NCI-H345 treated with DMSO at 0.1 percent for 48 hours (cell line): ENCODE data around the gene ZNF536.
"Not testable (repeated sequence)": the region's sequence is repeated elsewhere in the genome, so short reads cannot be mapped to it uniquely, and the experiment has no call there.

Experiments
- DNase-seq: peaks from one replicate; lab custom pipeline; 2025; ENCODE audit not compliant: unreplicated experiment; lab: John Stamatoyannopoulos, UW

The ZNF536 gene

DNA sequence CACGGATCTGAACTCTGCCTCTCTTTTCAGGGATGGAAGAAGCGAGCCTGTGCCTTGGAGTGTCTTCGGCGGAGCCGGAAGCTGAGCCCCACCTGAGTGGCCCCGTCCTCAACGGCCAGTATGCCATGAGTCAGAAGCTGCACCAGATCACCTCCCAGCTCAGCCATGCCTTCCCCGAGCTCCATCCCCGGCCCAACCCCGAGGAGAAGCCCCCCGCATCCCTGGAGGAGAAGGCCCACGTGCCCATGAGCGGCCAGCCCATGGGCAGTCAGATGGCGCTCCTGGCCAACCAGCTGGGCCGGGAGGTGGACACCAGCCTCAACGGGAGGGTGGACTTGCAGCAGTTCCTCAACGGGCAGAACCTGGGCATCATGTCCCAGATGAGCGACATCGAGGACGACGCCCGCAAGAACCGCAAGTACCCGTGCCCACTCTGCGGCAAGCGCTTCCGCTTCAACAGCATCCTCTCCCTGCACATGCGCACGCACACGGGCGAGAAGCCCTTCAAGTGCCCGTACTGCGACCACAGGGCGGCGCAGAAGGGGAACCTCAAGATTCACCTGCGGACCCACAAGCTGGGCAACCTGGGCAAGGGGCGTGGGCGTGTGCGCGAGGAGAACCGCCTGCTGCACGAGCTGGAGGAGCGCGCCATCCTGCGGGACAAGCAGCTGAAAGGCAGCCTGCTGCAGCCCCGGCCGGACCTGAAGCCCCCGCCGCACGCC is 71.5 kb downstream of the ZNF536 start:
- DNase-seq: no peak

DNA sequence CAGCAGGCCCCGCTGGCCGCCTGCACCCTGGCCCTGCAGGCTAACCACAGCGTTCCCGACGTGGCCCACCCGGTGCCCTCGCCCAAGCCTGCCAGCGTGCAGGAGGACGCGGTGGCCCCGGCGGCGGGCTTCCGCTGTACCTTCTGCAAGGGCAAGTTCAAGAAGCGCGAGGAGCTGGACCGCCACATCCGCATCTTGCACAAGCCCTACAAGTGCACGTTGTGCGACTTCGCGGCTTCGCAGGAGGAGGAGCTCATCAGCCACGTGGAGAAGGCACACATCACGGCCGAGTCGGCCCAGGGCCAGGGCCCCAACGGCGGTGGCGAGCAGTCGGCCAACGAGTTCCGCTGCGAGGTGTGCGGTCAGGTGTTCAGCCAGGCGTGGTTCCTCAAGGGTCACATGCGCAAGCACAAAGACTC is 72.1 kb downstream of the ZNF536 start:
- DNase-seq: no peak

DNA sequence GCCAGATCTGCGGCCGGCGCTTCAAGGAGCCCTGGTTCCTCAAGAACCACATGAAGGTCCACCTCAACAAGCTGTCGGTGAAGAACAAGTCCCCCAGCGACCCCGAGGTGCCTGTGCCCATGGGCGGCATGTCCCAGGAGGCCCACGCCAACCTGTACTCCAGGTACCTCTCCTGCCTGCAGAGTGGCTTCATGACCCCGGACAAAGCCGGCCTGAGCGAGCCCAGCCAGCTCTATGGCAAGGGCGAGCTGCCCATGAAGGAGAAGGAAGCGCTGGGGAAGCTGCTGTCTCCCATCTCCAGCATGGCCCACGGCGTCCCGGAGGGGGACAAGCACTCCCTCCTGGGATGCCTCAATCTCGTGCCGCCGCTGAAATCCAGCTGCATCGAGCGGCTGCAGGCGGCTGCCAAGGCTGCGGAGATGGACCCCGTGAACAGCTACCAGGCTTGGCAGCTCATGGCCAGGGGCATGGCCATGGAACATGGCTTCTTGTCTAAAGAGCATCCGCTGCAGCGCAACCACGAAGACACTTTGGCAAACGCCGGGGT is 72.6 kb downstream of the ZNF536 start:
- DNase-seq: no peak

DNA sequence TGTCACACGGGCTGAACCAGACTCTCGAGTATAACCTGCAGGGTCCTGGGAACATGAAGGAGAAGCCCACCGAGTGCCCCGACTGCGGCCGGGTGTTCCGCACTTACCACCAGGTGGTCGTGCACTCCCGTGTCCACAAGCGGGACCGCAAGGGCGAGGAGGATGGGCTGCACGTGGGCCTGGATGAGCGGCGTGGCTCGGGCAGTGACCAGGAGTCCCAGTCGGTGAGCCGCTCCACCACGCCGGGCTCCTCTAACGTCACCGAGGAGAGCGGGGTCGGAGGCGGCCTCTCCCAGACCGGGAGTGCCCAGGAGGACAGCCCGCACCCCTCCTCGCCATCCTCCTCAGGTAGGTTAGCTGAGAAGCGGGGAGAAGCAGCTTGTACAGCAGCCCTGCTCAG is 73.2 kb downstream of the ZNF536 start:
- no peak for DNase-seq

DNA sequence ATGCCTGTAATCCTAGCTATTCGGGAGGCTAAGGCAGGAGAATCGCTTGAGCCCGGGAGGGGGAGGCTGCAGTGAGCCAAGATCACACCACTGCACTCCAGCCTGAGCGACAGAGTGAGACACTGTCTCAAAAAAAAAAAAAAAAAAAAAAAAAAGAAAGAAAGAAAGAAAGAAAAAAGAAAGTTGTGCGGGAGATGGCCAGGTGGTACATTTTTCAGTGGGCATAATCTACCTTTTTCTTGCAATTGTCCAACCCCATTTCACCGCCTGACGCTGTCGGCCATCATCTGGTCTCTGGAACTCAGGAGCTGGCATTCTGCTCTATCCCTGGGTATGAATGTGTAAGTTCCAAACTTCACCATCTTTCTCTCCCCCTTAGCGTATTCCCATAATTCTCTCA is 73.9 kb downstream of the ZNF536 start:
- not testable (repeated sequence) for DNase-seq

DNA sequence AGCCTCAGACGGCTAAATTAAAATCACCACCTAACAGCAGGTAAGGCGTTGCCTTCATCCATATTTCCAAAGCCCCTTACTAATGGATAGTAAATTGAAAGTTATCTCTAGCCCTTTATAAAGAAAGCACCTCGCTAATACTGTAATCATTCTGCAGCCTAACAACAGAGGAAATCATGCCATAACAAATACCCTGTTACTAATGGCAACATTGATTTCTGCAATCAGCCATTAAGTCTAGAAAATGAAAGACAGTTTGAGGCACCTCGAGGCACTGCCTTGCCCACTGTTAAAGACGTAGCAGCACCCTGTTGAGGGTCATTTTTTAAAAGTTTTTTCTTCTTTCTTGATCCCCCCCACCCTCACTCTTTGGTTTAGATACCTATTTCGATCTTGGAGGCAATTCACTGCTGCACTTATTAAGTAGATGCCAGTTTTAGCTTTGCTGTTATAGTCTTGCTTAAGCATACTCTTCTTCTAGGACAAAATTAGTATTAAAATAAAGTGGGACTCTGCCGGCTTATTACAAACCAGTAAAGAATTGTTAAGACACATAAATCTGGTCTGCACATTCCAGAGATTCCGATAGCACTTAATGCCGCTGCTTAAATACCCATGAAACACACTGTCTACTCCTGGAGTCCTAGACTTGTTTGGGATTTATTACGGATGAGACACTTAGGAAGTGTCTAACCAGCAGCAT is 74.8 kb downstream of the ZNF536 start:
- DNase-seq: no peak

DNA sequence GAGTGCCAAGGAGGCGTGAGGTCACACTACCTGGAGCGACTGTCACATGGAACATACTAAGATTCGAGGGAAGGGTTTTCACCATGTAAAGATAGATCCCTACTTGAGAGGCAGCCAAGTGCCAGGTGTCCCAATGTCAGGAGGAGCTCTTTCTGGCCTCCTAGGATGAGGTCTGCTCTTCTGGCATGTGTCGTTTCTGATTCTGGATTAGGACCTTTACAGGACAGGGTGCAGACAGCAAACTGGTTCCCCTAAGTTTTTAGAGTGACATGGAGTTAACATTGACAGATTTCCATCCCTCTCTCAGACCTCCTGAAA is 75.3 kb downstream of the ZNF536 start:
- DNase-seq: no peak

DNA sequence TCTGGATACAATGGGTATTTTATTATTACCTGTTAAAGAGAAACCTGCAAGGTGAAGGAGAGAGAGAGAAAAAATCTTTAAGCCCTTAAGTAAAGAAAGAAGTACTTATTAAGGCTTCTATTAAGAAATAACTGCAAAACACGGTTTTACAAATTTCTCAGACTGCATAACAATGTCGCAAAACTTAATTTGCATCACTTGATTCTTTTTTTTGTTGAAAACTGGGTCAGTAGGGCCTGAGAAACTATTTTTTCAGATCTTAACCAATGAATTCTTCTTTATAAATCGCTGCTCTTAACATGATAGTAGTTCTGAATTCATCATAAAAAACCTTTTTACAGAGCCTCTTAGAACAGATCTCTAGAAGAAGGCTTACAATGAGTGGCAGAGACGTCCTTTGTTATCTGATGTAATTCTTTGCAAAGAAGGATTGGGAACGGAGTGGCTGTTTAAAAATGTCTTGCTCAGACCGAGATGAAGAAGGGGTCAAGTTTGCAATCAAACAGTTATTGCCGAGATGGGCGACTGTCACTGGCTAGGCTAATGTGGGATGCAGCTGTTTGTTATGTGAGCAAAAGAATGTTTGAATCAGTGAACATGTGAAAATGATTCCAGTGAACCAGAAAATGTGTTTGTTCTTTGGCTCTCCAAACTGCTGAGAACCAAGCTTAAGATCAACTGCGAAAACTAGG is 76.3 kb downstream of the ZNF536 start:
- no peak for DNase-seq

DNA sequence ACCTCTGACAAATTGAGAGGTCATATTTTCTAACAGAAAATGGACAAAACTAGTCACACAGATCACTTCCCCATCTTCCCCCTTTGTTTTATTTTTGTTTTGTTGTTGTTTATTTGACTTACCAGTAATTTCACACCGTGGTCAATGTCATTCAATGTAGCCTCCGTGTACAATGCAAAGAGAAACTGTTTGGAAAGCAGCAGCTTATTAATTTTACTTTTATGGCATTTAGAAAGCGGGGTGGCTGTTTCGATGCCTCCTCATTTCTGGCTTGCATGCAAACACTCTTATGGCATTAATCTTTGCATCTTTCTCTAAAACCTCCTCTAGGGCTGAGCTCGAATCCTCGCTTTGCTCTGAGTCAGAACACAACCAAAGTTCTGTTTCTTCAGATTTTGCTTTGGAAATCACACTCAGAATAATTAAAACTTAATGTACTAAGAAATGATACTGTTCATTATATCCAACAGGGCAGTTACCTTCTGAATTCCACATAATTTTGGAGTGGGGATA is 77.0 kb downstream of the ZNF536 start:
- no peak for DNase-seq

DNA sequence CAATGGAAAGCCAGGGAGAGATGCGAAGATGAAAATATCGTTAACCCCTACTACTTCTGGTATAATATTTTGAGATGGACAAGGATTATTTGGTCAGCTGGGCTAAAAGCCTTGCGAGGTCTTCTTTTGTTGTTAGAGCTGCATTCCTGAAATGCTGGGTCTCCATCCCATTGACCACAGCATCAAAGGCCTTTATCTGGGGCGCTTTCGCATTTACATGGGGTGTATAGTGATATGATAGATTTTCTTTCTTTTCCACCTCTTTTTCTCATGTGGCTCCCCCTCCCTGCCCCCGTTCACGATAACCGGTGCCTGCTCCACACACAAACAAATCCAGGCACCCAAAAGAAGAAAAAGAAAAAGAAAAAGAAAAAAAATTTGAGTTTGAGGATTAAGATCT is 77.5 kb downstream of the ZNF536 start:
- DNase-seq: no peak

DNA sequence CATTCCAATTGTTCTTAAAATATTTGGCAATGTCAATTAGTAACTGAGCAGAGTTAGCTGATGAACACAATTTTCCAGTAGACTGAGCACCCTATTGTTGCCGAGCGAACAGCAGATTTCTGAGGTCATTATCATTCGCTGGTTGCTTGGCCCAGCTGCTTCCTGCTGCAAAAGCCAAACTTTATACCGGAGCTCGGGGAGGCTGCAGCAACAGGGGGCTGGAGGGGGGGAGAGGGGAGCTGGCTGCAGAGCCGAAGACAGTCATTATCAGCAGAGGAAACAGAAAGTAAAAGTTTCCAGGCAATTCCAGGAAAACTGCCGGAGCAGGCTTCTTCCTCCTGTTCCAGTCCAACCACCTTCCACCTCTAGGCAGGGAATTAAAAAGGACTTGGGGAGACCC is 77.9 kb downstream of the ZNF536 start:
- no peak for DNase-seq

DNA sequence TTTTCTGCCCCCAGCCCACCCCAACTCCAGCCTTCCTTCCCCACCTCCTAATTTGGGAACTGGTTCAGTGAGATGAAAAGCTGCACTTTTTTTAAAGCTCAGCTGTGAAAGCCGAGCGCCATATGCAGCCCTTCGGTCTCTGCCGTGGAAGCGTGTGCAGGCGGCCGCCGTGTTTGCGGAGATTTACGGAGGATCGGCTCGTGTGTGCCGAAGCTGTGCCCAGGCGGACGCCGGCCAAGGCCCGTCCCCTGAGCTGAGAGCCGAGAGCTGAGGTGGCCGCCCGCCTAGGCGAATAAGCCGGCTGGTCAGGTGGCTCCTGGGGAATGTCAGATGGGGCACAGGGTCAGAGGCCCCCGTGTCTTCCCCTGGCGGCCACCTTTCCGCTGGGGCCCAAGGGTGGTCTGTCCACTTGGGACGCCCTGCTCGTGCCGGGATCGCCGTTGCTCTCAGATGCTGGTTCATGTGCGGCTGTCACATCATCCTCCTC is 78.7 kb downstream of the ZNF536 start:
- no peak for DNase-seq

DNA sequence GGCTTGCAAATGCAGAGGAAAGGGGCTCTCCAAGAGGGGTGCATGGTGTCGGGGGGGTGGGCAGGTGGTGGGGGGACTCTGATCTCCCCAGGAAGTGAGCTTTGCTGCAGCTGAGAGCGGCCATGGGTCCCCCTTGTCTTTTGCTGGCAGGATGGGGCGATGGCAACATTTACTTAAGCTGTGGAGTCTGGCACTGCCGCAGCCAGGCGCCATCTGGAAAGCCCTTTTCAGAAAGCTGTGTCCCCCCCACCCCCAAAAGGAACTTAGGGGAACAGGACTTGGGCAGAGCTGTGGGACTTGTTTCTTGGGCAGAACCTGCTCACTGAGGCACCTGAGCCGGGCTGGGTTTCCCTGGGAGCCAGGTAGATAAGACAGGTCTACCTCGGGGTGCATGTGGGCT is 80.7 kb downstream of the ZNF536 start:
- DNase-seq: no peak

DNA sequence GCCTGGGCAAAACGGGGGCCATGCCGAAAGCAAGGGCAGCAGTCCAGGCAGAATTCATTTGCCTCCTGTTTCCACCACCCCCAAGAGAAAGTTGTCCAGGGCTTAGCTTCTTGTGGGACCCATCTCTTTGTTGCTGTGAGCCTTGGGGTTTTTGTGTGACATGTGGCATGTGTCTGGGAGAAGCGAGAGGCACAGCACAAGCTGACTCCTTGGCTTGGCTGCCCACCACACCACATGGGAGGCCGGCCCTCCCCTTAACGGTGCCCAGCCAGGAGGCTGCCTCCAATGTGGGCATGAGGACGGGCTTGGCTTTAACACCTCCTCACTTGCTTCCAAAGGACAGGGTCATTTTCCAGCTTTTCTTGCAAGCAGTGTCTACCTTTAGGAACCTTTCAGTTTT is 81.6 kb downstream of the ZNF536 start:
- DNase-seq: no peak

DNA sequence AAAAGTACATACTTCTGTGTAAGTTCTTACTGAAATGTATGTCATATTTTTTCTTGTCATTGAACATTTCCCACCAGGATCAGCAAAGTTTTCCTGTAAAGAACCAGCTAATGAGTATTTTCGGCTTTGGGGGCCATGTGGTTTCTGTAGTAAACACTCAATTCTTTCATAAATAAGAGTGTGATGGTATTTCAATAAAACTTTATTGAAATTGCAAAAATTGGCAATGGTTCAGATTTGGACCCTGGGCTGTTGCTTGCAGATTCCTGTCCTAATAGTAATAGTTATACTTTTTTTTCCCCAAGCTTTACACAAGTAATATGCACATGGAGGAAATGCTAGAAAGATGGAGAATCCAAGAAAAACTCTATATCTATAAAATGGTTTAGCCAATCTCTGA is 83.7 kb downstream of the ZNF536 start:
- DNase-seq: no peak

DNA sequence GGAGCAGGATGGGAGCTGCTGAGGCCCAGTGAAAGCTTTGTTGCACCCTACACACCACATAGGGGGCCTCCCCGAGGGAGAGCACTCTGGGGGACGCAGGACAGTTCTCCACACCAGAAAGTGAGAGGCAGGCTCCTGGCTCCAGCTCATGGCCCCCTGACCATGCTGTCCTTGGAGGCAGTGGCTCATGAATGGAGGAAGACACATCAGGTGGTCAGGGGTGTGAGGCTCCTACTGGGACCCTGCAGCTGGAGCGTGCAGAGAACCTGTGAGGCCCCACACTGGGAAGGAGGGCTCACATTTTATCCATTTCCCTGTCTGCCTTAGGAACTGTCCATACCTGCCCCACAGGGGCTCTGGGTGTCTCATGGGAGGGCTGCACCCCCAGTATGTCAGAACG is 85.3 kb downstream of the ZNF536 start:
- DNase-seq: no peak

DNA sequence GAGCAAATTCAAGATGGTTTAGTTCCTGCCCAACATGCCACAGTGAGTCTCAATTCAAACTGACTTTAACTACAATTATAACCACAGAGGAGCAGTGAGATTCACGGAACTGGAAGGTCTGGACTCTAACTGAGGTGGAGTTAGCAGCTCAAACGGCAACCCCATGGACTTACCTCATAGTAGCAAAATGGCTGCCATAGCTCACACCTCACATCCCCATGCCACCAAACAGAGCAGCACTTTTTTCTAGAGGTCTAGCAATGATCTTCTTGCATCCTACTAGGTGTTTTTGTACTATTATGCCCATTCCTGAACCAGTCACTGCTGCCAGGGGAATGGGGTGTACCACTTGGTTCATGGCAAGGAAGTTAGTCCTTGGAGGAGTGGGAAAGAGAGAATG is 87.7 kb downstream of the ZNF536 start:
- no peak for DNase-seq

DNA sequence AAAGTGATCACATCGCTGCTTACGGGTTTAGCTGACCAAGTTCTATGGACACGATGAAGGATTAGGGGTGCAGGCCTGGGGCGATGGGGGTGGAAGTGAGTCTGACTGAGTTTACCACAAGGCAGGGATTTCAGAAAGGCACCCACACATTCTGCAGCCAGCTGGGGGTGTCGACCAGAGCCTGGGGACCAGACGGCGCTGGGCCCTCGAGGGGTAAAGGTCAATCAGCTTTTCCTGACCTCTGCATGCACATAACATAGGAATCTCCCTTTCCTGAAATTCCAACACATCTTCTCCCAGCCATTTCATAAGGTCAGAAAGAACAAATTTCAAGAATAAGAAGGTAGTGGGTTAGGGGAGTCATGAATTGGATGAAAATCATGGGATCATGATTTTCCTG is 92.0 kb downstream of the ZNF536 start:
- DNase-seq: no peak

DNA sequence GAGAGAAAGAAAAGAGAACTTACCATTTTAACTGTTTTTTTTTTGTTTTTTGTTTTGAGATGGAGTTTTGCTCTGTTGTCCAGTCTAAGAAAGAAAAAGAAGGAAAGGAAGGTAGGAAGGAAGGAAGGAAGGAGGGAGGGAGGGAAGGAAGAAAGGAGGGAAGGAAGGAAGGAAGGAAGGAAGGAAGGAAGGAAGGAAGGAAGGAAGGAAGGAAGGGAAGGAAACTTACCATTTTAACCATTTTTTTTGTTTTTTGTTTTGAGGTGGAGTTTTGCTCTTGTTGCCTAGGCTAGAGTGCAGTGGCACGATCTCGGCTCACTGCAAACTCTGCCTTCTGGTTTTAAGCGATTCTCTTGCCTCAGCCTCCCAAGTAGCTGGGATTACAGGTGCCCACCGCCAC is 94.4 kb downstream of the ZNF536 start:
- DNase-seq: not testable (repeated sequence)

DNA sequence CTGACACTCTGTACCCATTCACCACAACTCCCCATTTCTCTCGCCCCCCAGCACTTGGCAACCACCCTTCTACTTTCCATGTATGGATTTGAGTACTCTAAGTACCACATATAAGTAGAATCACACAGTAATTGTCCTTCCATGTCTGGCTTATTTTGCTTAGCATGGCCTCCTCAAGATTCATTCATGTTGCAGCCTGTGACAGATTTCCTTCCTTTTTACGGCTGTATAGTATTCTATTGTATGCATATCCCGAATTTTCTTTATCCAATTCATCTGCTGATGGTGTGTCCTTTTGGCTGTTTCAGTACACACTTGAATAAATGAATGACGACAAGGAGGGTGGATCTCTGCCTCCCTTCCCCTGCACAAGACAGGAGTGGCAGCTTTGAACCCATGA is 95.1 kb downstream of the ZNF536 start:
- no peak for DNase-seq

DNA sequence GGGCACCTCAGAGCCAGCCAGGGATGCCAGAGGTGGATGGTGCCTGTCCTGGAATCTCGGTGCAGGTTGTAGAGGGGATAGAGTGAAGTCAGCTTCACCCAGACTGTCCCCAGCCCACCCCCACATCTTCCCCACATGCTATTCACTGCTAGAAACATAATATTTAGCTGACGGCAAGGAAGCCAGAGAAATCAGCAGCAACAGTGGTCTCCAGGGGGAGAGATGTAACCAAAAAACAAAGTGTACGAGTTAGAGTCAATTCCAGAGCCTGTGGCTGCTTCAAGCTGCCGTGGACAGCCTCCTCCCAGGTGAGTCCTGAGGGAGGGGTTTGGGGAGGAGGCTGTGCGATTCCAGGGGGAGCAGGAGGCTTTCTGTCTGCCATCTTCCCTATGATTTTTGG is 97.6 kb downstream of the ZNF536 start:
- DNase-seq: no peak

DNA sequence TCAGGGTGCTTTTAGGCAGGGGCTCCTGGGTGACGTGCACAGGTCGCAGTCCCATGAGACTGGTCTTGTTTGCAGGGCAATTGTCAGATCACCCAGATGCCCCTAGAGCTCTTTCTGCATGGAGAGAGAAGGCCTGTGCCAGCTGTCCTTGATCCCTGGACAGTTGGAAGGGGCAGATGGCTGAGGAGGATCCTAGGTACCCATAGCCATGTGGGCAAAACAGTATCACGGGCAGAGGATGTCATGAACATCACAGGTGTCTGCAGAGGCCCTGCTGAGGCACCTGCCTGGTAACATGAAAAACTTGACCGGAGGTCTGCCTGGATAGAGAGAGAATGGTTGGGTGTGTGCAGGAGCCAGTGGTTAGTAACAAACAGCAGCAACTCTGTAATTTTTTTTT is 99.3 kb downstream of the ZNF536 start:
- DNase-seq: no peak
